ENCODE measurements around the gene MPP2. TPM values are rescaled to one million over a fixed set of nuclear protein-coding genes. Genes with fewer than 3 reads are reported as not detected.
A peak's percentile ranks its signal among the peaks of the same experiment; 100 is the strongest.

MPP2 gene
- total RNA-seq, 4 donors from 2014 or later = 2.0 to 20.9 (median 13.3) TPM

DNA sequence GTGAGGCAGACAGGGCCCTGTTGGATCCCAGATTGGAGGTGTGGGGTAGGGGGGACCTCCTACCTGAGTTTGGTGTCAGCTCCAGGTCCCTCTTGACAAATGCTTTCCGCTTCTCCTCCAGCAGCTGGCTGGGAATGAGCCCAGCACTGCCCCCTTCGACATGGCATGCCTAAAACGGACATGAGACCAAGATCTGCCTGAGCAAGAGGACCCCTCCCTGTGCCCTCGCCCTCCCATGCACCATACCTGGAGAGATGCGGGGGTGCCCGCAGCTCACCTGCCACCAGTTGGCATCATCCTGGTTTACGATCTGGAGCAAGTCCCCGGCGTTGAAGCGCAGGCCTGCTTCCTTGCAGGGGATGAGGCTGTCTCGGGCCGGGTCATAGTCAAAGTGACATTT, 26.2 kb downstream of the MPP2 start:
- intact Hi-C loops (cut with DNase I; ENCODE audit: low total_unique reads) = no loop called here
- Histone ChIP-seq H3K27ac (no peak overlapping the region), H3K4me1 (no peaks in the 10 kb centered on the region), H3K4me3 (no peak overlapping the region), H3K36me3 (no peaks in the 10 kb centered on the region), H3K9me3 (no peaks in the 10 kb centered on the region), H3K27me3 (no peaks in the 10 kb centered on the region)
- no peak for DNase-seq
- no peak for TF ChIP-seq POLR2A (IDR thresholded peaks at IDR 0.05)
- TF ChIP-seq, protein P1, sequence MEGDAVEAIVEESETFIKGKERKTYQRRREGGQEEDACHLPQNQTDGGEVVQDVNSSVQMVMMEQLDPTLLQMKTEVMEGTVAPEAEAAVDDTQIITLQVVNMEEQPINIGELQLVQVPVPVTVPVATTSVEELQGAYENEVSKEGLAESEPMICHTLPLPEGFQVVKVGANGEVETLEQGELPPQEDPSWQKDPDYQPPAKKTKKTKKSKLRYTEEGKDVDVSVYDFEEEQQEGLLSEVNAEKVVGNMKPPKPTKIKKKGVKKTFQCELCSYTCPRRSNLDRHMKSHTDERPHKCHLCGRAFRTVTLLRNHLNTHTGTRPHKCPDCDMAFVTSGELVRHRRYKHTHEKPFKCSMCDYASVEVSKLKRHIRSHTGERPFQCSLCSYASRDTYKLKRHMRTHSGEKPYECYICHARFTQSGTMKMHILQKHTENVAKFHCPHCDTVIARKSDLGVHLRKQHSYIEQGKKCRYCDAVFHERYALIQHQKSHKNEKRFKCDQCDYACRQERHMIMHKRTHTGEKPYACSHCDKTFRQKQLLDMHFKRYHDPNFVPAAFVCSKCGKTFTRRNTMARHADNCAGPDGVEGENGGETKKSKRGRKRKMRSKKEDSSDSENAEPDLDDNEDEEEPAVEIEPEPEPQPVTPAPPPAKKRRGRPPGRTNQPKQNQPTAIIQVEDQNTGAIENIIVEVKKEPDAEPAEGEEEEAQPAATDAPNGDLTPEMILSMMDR (IDR thresholded peaks at IDR 0.05) = no peak

- H3K4me3 ChIP-seq = no peak overlapping the region
- TF ChIP-seq, protein P1 (IDR thresholded peaks at IDR 0.05) = peak in 2 of 4 experiments; percentile 19 to 40
- no peak for TF ChIP-seq POLR2A (IDR thresholded peaks at IDR 0.05)
- peak in 1 of 2 donors; percentile 28 for DNase-seq
- intact Hi-C loops (cut with DNase I; ENCODE audit: low total_unique reads) = no loop called here
- H3K36me3 ChIP-seq = no peaks in the 10 kb centered on the region
- H3K27ac ChIP-seq = no peak overlapping the region
- no peaks in the 10 kb centered on the region for H3K4me1 ChIP-seq
- no peaks in the 10 kb centered on the region for H3K27me3 ChIP-seq
- H3K9me3 ChIP-seq = no peaks in the 10 kb centered on the region
These were observed 26.8 kb downstream of the MPP2 start for GRCh38 chr17:43880420-43880991.

DNA sequence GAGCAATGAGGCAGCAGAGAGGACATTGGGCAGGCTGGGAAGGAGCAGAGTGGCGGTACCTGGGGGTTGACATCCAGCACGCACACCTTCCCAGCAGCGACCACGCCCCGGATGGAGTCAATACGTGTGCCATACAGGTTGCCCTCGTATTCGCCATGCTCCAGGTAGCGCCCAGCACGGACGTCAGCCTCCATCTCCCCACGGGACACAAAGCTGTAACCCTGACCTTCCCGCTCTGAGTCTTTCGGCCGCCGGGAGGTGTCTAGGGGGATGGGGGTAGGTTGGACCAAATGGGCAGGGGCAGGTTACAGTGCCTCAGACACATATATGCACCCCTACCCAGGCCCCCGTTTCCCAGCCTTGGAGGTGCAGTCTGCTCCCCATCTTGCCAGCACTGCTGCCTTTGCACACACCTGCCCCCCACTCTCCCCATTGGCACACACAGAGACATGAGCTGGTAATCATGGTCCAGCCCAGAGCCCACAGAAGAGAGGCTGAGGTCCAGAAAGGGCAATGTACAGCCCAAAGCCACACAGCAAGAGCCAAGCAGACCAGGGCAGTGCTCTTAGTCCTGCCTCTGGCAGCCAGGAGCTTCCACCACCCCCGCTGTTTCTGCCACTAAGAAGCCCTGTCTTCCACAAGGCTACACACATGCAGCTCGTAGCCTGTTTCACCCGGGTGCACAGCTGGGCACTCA, 27.5 kb downstream of the MPP2 start:
- intact Hi-C loops (cut with DNase I; ENCODE audit: low total_unique reads) = no loop called here
- DNase-seq = no peak
- H3K27me3 ChIP-seq = no peaks in the 10 kb centered on the region
- H3K4me3 ChIP-seq = no peak overlapping the region
- H3K27ac ChIP-seq = no peak overlapping the region
- H3K9me3 ChIP-seq = no peaks in the 10 kb centered on the region
- no peaks in the 10 kb centered on the region for H3K4me1 ChIP-seq
- no peak for TF ChIP-seq POLR2A (IDR thresholded peaks at IDR 0.05)
- TF ChIP-seq, protein P1 (IDR thresholded peaks at IDR 0.05) = no peak
- no peaks in the 10 kb centered on the region for H3K36me3 ChIP-seq

DNA sequence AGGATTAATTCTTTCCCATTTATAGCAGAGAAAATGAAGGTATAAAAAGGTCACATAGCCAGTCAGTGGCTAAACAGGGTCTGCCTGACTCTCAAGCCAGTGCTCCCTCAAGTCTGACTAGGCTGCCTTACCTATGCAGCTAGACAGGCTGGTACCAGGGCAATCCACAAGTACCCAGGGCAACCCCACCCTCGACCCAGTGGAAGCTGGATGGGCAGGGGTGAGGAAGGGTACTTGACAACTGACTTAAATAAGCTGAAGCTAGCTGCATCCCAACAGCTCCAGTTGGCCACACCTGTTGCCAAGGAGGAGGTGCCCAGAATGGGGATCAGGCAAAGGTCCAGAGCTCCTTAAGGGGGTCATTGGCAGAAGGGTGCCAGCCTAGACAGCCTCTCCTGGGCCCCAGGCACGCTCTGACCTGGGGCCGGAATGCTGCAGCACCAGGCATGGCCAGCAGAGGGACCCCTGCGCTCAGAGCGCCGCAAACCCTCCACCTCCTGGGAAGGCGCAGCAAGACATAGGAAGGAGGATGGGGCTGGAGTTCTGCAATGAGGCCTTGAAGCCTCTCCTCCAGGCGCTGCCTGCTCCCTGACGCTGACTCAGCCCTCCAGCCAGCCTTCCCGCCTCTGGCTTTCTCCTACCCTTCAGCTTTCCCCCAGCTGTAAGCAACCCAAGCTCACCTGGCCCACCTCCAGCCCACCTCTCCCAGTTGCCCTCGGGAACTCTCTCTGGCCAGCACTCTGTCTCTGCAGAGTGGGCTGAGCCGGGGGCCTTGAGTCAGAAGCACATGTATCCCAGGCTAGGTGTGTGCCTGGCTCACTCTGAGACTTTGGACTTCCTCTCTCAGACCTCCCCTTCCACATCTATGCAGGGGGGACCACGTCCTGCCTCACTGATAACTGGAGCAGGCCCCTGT, 28.8 kb downstream of the MPP2 start:
- TF ChIP-seq, protein P1 (IDR thresholded peaks at IDR 0.05) = peak; percentile 80 to 95 (median 91)
- TF ChIP-seq POLR2A (IDR thresholded peaks at IDR 0.05) = no peak
- peak overlapping the region in 1 of 2 donors; percentile 22 for H3K27ac ChIP-seq
- peak; percentile 69 to 81 for DNase-seq
- intact Hi-C loops (cut with DNase I; ENCODE audit: low total_unique reads) = no loop called here
- H3K27me3 ChIP-seq = no peaks in the 10 kb centered on the region
- no peaks in the 10 kb centered on the region for H3K9me3 ChIP-seq
- no peaks in the 10 kb centered on the region for H3K4me1 ChIP-seq
- no peaks in the 10 kb centered on the region for H3K36me3 ChIP-seq
- no peak overlapping the region for H3K4me3 ChIP-seq
